AG09309 (cell line): Measurements from ENCODE around the gene CDH13.

ENCODE experiments used
- DNase-seq: peaks from one replicate; pipeline ENCODE4 v3.0.0-alpha.2; 2010; ENCODE audit warnings: low read depth
- H3K4me3 ChIP-seq: 2 replicates; pipeline ENCODE4 v1.5.1; 2011; ENCODE audit warnings: mild to moderate bottlenecking, low read depth, low read length, moderate library complexity; ENCODE audit not compliant: control insufficient read depth
- TF ChIP-seq, protein P1 (sequence below): IDR thresholded peaks from 2 replicates; pipeline ENCODE4 v1.5.1; 2011; ENCODE audit warnings: mild to moderate bottlenecking, low read depth, low read length, inconsistent platforms; ENCODE audit not compliant: insufficient read depth, control insufficient read depth; ENCODE audit errors: missing control alignments

CDH13 gene

DNA sequence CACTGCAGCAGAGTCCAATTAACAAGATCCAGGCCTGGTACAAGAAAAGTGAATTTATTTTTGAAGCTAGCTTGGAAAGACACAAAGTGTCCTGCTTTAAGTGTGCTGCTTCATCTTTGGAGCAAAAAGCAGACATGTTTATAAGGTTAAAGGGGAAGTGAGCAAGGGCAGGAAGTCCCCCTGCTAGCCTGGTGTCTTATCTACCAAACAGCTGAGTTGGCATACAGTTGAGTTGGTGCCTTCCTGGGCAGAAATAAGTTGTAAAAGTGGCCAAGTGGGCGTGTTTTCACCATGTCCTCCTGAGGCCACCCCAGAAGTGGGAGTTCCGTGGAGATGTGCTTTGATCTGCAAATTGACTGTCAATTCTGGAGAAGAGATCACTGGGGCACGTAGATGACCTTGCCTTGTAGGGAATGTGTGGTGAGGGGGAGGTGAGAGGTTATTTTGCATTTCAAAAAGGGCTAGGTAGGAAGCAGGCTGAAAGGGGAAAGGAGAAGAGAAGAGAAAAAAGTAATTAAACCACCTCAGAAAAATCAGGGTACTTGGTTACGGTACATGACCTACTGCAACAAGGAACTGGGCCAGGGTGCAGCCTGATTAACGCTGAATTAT is 1142.7 kb downstream of the CDH13 start:
- H3K4me3 ChIP-seq, result no peak overlapping the region
- no peak for DNase-seq
- TF ChIP-seq, protein P1, sequence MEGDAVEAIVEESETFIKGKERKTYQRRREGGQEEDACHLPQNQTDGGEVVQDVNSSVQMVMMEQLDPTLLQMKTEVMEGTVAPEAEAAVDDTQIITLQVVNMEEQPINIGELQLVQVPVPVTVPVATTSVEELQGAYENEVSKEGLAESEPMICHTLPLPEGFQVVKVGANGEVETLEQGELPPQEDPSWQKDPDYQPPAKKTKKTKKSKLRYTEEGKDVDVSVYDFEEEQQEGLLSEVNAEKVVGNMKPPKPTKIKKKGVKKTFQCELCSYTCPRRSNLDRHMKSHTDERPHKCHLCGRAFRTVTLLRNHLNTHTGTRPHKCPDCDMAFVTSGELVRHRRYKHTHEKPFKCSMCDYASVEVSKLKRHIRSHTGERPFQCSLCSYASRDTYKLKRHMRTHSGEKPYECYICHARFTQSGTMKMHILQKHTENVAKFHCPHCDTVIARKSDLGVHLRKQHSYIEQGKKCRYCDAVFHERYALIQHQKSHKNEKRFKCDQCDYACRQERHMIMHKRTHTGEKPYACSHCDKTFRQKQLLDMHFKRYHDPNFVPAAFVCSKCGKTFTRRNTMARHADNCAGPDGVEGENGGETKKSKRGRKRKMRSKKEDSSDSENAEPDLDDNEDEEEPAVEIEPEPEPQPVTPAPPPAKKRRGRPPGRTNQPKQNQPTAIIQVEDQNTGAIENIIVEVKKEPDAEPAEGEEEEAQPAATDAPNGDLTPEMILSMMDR, result no peak

DNA sequence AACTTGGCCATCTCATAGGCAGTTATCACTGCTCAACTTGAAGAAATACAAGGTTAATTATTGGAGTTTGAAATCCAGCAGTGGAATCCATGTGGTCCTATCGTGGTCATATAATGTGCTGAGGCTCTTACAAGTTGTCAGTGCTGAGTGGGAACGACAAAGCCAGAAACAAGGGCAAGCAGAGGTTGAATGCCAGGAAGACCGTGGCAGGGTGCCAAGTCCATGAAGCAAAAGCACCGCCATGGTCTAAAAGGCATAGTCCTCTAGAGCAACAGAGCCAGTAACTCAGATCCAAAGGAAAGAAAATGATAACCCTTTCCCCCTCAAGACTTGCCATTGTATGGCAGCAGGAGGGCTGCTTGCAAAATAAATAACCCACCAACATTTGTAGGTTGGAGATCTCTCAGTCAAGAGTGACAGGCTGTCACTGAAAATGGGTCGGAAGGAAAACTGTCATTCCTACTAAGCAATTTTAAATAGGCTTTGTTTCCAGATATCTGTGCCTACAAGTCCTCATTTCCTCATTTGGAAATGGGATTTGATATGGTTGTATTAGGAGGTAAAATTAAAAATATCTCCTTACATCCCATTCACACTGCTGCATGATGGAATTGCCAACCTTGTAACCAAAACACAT is 1144.7 kb downstream of the CDH13 start:
- no peak for DNase-seq
- no peak overlapping the region for H3K4me3 ChIP-seq
- TF ChIP-seq, protein P1, result no peak

DNA sequence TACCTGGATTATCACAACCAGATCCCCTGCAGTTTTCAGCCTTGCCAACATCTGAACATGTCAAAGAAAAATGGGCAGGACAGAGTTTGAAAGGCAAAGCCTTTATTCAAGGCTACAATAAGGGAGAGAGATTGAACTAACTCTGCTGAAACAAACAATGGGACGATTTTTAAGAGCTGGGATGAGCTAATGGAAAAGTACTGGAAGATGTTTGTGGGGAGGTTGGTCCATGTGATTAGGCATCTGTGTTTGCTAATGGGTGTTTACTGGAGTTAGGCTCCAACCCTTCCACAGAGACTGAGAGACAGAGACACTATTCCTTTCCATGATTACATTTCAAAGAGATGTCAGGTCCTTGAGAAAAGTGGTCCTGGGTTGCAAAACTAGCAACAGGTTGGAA is 1146.0 kb downstream of the CDH13 start:
- TF ChIP-seq, protein P1, result no peak
- no peak for DNase-seq
- no peak overlapping the region for H3K4me3 ChIP-seq

DNA sequence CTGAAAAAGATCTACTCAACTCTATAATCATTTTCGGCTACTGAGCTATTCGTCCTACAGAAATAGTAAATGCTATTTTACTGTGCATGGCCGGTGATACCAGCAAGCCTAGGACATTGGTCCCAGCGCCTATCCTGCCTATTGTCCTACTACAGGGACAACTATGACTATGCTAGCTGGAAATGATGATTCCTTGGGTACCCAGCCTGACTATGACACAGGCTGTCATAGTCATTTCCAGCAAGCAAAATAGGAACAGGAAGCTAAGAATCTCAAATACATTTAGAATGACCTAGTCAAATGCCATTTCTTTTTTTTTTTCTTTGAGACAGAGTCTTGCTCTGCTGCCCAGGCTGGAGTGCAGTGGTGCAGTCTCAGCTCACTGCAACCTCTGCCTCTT is 1147.3 kb downstream of the CDH13 start:
- DNase-seq, result no peak
- no peak overlapping the region for H3K4me3 ChIP-seq
- TF ChIP-seq, protein P1, result no peak

DNA sequence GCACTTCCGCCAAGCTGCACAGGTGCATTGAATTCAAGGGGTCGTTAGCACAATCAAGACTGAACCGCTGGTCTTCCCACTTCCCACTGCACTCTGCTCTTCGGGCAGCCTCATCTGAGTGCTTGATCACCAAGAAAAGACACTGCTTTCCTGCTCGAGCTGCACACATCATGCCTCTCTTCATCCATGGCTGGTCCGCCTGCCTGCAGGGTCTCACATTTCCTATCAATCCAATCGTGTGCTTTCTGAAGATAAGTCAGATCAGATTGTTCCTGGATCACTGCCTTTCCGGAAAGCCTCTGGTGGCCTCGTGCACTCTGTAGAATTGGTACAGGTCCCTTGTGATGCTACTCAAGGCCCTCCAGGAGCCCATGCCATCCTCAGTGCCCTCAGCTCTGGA is 1150.2 kb downstream of the CDH13 start:
- TF ChIP-seq, protein P1, result no peak
- no peak for DNase-seq
- no peak overlapping the region for H3K4me3 ChIP-seq

DNA sequence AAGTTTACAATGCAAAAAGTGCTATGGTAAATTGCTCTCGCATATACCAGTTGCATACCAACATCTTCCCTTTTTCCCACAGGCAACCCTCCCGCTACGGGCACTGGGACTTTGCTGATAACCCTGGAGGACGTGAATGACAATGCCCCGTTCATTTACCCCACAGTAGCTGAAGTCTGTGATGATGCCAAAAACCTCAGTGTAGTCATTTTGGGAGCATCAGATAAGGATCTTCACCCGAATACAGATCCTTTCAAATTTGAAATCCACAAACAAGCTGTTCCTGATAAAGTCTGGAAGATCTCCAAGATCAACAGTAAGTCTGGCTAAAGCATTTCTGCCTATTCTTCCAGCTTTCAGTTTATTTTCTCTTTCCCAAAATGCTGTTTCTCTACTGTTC is 1153.1 kb downstream of the CDH13 start:
- peak; percentile 52 for DNase-seq
- H3K4me3 ChIP-seq, result no peak overlapping the region
- TF ChIP-seq, protein P1, result no peak

DNA sequence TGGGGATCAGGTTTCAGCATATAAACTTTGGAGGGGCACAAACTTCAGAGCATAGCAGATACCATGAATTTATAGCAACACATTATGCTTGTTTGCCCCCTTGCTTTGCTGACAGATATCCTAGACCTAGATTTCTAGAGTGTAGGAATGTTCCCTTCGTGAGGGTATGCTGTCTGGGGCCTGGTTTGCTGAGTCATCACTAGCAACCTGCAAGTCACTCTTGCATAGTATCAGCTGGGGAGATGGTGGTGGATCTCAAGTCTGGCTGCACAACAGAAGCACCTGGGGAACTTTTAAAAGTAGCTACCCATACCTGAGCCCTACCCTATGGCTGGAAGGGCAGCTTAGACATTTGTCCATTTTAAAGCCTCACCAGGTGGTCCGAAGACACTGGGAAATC is 1158.7 kb downstream of the CDH13 start:
- no peak overlapping the region for H3K4me3 ChIP-seq
- DNase-seq, result no peak
- TF ChIP-seq, protein P1, result no peak
